Lower leg skin (tissue), 4 donors: ENCODE measurements around the gene DIS3L2. TPM values are rescaled to one million over a fixed set of nuclear protein-coding genes. Genes with fewer than 3 reads are reported as not detected.

ENCODE experiments used
- DNase-seq, 2 donors: peaks; one replicate each; pipeline ENCODE4 v3.0.0-alpha.2; 2019; ENCODE audit warnings: low spot score in 2 of 2
- H3K4me3 ChIP-seq: fragments of 200-600 bp; sonication (generic); 2 replicates; pipeline ENCODE4 v1.5.1; 2017; ENCODE audit warnings: mild to moderate bottlenecking, low read depth; ENCODE audit not compliant: poor library complexity, severe bottlenecking
- POLR2A ChIP-seq, 2 donors: fragments of 450-650 bp; IDR thresholded peaks; one replicate each; pipeline ENCODE4 v1.6.1; 2016 to 2017; ENCODE audit warnings: antibody characterized with exemption in 2 of 2, mild to moderate bottlenecking in 1 of 2, moderate library complexity in 1 of 2
- WGBS, 2 donors: methylation state at CpG; one replicate each; pipeline ENCODE4 v1.1.5; 2018; 5-methylcytosine and 5-hydroxymethylcytosine counted together
- intact Hi-C: fragments of 100-400 bp; cut with DNase I; formaldehyde crosslinking; loops from one replicate; pipeline ENCODE4 v1.15.0; 2023; ENCODE audit warnings: low total_unique reads
- total RNA-seq, 4 donors: library from RNA; depleted of rRNA; stranded (reverse); fragments of >200 nt; gene quantifications; one replicate each; pipeline ENCODE4 v1.1.0, GENCODE V29; 2016
- TF ChIP-seq, protein P1 (sequence below), 3 donors: fragments of 450-650 bp; IDR thresholded peaks; one replicate each; pipeline ENCODE4 v1.5.1; 2016; ENCODE audit warnings: antibody characterized with exemption in 3 of 3, mild to moderate bottlenecking in 3 of 3, moderate library complexity in 2 of 3

The DIS3L2 gene
- total RNA-seq, 4 donors from 2014 or later, result 26.4 to 39.0 (median 34.4) TPM

DNA sequence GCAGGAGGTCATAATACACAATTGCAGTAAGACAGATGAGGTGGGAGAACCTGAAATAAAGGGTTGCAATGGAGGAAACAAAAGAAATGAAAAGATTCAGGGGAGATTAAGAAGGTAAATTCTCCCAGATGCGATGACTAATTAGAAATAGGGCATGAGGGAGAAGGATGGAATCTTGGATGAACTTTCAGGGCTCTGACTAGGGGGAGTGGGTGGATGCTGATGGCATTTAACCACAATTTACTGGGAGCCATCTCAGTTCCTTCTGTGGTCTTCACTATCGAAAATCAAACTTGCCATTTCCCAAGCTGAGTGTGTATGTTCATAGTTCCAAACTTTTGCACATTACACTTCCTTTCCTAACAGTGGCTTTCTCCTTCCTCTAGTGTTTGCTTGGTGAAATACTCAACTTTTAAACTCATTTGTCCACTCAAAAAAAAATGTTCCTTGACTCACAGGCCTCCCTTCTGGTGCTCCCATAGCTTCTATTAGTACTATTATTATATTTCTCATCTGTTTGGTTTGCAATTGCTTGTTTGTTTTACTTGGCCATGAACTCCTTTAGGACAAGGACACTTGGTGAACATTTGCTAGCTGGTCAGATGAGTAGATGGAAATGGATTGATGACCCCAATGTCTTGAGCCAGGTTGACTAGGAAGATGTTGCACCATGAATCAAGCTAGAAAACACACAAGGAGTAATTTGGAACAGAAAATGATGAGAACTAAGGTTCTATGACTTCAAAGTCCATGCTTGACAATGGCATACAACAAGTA, 178.5 kb downstream of the DIS3L2 start:
- WGBS, 2 donors, result 87 to 88% methylated on average over 2 of the region's 2 CpGs
- TF ChIP-seq POLR2A (IDR thresholded peaks at IDR 0.05), result no peak
- TF ChIP-seq, protein P1, sequence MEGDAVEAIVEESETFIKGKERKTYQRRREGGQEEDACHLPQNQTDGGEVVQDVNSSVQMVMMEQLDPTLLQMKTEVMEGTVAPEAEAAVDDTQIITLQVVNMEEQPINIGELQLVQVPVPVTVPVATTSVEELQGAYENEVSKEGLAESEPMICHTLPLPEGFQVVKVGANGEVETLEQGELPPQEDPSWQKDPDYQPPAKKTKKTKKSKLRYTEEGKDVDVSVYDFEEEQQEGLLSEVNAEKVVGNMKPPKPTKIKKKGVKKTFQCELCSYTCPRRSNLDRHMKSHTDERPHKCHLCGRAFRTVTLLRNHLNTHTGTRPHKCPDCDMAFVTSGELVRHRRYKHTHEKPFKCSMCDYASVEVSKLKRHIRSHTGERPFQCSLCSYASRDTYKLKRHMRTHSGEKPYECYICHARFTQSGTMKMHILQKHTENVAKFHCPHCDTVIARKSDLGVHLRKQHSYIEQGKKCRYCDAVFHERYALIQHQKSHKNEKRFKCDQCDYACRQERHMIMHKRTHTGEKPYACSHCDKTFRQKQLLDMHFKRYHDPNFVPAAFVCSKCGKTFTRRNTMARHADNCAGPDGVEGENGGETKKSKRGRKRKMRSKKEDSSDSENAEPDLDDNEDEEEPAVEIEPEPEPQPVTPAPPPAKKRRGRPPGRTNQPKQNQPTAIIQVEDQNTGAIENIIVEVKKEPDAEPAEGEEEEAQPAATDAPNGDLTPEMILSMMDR (IDR thresholded peaks at IDR 0.05), result no peak
- no peak overlapping the region for H3K4me3 ChIP-seq
- intact Hi-C loops, result loop anchor here (5.0 kb wide), 1 partner anchor 213 kb away; the partner anchor contains the start of gene NPPC
- no peak for DNase-seq

DNA sequence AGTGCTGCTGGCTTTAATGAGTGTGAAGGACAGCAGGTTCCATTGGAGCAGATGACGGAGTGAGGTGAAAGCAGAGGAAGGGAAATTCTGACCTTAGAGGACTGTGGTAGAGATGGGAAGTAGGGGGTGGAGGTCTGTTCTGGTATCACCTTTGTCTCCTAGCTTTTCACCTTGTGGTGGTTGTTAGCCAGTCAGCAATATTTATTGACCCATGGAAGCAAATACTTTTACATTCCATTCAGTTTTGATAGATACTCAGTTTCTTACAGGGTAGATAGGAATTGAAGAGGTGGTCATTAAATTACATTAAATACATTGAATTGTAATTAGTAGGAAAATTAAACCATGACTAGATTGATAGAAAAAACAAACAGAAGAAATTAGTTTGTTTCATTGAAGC, 180.1 kb downstream of the DIS3L2 start:
- intact Hi-C loops, result no loop called here
- no peak overlapping the region for H3K4me3 ChIP-seq
- TF ChIP-seq POLR2A (IDR thresholded peaks at IDR 0.05), result no peak
- TF ChIP-seq, protein P1 (IDR thresholded peaks at IDR 0.05), result no peak
- DNase-seq, result no peak
- 100% methylated on average over 1 of the region's 1 CpG for WGBS, 2 donors

DNA sequence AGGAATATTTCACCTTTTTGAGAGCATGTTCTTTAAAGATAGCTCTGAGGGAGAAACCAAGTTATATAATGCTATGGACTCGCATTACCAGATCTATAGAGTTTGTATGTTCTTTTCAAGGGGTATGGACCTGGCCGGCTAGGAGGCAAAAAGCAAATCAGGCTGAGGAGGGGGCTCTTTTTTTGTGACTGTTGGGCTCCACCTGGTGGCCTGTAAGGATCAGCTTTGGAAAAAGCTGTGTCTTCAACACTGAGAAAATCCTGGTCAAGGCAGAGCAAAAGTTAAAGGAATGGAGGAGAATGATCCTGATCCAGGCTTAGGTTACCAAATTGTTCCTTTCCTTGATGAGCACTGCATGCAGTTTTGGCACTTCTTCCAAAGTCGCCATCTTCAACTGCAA, 180.5 kb downstream of the DIS3L2 start:
- 47% methylated on average over 3 of the region's 3 CpGs for WGBS, 2 donors
- H3K4me3 ChIP-seq, result no peak overlapping the region
- TF ChIP-seq, protein P1 (IDR thresholded peaks at IDR 0.05), result no peak
- TF ChIP-seq POLR2A (IDR thresholded peaks at IDR 0.05), result no peak
- no peak for DNase-seq
- intact Hi-C loops, result no loop called here

DNA sequence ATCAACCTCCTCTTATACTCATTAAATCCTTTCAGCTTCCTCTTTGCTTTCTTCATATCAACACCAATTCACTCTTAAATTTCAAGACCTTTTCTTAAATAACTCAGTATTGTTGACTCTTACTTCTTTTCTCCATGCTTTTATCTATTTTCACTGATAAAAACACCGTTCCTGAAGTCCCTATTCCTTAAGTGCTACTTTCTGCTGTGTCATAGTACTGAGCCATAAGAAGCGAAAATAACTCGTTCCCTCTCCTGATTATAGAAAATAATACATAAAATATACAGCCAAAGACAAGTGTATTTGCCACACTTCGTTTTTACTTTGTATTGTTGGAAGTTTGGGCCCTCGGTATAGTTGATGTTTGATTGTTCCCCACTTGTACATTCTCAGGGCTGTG, 181.0 kb downstream of the DIS3L2 start:
- intact Hi-C loops, result no loop called here
- no peak overlapping the region for H3K4me3 ChIP-seq
- DNase-seq, result no peak
- TF ChIP-seq, protein P1 (IDR thresholded peaks at IDR 0.05), result no peak
- no peak for TF ChIP-seq POLR2A (IDR thresholded peaks at IDR 0.05)
- 91 to 93% methylated on average over 5 of the region's 5 CpGs for WGBS, 2 donors

DNA sequence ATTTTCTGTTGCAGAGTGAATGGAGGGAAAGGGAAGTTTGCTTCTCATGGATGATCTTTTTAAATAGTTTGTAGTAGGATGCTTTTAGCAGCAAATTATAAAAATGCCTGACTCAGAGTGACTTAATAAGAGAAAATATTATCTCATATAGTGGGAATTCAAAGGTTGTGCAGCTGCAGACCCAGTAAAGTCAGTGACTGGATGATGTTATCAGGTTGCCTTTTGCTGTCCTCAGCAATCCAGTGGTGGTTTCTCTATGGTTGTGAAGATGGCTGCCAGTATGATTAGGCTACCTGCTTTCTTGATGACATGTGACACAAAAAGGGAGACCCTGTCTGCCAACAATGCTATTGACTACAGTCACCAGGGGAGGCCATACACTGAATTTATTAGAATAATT, 184.8 kb downstream of the DIS3L2 start:
- TF ChIP-seq POLR2A (IDR thresholded peaks at IDR 0.05), result no peak
- TF ChIP-seq, protein P1 (IDR thresholded peaks at IDR 0.05), result no peak
- intact Hi-C loops, result no loop called here
- H3K4me3 ChIP-seq, result no peak overlapping the region
- no peak for DNase-seq
